Adrenal gland (tissue), 12 donors: Measurements from ENCODE around the gene KRTAP10-9. TPM values are rescaled to one million over a fixed set of nuclear protein-coding genes. Genes with fewer than 3 reads are reported as not detected.
A peak's percentile ranks its signal among the peaks of the same experiment; 100 is the strongest.
"Not testable (repeated sequence)": the region's sequence is repeated elsewhere in the genome, so short reads cannot be mapped to it uniquely, and the experiment has no call there.

Experiments
- DNase-seq, 7 donors: peaks; one replicate each; pipeline ENCODE4 v3.0.0-alpha.2; 2019 to 2020
- H3K27ac ChIP-seq, 5 donors: fragments of 200-600 bp; sonication (generic) in 4 of 5; 1 replicate in 3 of 5; 2 replicates in 2 of 5; pipeline versions ENCODE4 v1.5.1 to v1.8.0; 2016 to 2020; ENCODE audit warnings: mild to moderate bottlenecking in 1 of 5
- H3K27me3 ChIP-seq: fragments of 200-600 bp; 2 replicates; pipeline ENCODE4 v1.8.0; 2021
- H3K36me3 ChIP-seq, 2 donors: fragments of 200-600 bp; replicated peaks in 1 of 2; 1 replicate in 1 of 2; 2 replicates in 1 of 2; pipeline versions ENCODE4 v1.5.1 to v1.8.0; 2018 to 2022
- H3K4me1 ChIP-seq, 2 donors: fragments of 200-600 bp; replicated peaks in 1 of 2; 1 replicate in 1 of 2; 2 replicates in 1 of 2; pipeline versions ENCODE4 v1.5.1 to v1.8.0; 2018 to 2021
- H3K4me3 ChIP-seq, 4 donors: fragments of 200-600 bp; sonication (generic) in 3 of 4; one replicate each; pipeline ENCODE4 v1.5.1; 2016 to 2018
- H3K9me3 ChIP-seq, 3 donors: fragments of 200-600 bp; sonication (generic) in 1 of 3; replicated peaks in 1 of 3; 1 replicate in 2 of 3; 2 replicates in 1 of 3; pipeline versions ENCODE4 v1.5.1 to v1.8.0; 2016 to 2021
- POLR2A ChIP-seq, 2 donors: fragments of 450-650 bp; IDR thresholded peaks; one replicate each; pipeline ENCODE4 v1.6.1; 2017; ENCODE audit warnings: antibody characterized with exemption in 2 of 2, mild to moderate bottlenecking in 2 of 2, moderate library complexity in 1 of 2
- WGBS, 4 donors: extraction: QIAGEN DNeasy Blood & Tissue Kit in 2 of 4; methylation state at CpG; one replicate each; pipeline versions ENCODE4 v1.1.5 to v1.1.7; 2013 to 2017; 5-methylcytosine and 5-hydroxymethylcytosine counted together
- intact Hi-C, 2 donors: fragments of 100-400 bp; cut with DNase I; formaldehyde crosslinking; loops; one replicate each; pipeline versions ENCODE4 v1.14.1 to v1.15.0; 2022 to 2023
- polyA plus RNA-seq, 3 donors: library from polyadenylated mRNA; stranded (reverse); fragments of 200-250 nt in 2 of 3; fragments of 350-450 nt in 1 of 3; fragmentation: Illumina TruSeq in 1 of 3; extraction: RNeasy Lipid Tissue Mini Kit (QIAGEN cat#74804) in 1 of 3; gene quantifications; one replicate each; pipeline ENCODE4 v1.2.3, GENCODE V29; 2013 to 2014
- total RNA-seq, 9 donors: library from RNA; depleted of rRNA in 4 of 9; stranded (reverse); fragments of >200 nt in 4 of 9; fragments of 120-200 nt in 1 of 9; fragmentation: NEBNext Ultra II Directional in 1 of 9; extraction: Animal tissue kit (Norgen Biotek cat#: 25700) in 1 of 9; gene quantifications; one replicate each; pipeline versions ENCODE4 v1.1.0 to v1.2.4, GENCODE V29; 2013 to 2023
- TF ChIP-seq, protein P1 (sequence below), 6 experiments: fragments of 450-650 bp in 4 of 6; fragments of 200-600 bp in 2 of 6; sonication (generic) in 1 of 6; IDR thresholded peaks; 1 replicate in 5 of 6; 2 replicates in 1 of 6; pipeline versions ENCODE4 v1.5.1 to v1.8.0; 2016 to 2021; ENCODE audit warnings: antibody characterized with exemption in 6 of 6, mild to moderate bottlenecking in 2 of 6, moderate library complexity in 1 of 6
- donor health status: healthy with polysubstance abuse.
- donor health status: Bipolar disorder and iron deficiency.
- donor health status: DM: yes; HTN: yes; CAD: no.
- donor health status: DM: no; HTN: no; CAD: no.
- donor health status: DM: no; HTN: no; CAD: no.
- donor health status: DM: yes; HTN: yes; CAD: no.

The KRTAP10-9 gene
- total and polyA plus RNA-seq, 12 donors, result not detected

DNA sequence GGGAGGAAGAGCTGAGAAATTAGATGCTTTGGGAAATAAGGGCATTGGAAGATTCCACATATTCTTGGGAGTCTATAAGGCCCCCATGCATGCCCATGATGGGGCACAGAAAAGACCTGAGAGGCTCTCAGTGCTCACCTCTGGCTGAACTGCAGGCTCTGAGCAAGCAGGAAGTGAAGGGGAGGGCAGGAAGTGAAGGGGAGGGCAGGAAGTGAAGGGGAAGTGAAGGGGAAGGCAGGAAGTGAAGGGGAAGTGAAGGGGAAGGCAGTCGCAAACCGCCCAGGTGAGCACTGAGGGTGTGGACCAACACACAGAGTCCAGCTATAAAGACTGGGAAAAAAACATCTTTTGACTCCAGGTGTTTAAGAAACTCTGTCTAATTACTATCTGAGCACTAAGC is 3.5 kb downstream of the KRTAP10-9 start:
- no peaks in the 10 kb centered on the region for H3K36me3 ChIP-seq
- H3K27ac ChIP-seq, result no peak overlapping the region
- no peak overlapping the region for H3K4me3 ChIP-seq
- H3K27me3 ChIP-seq, result no peaks in the 10 kb centered on the region
- no peaks in the 10 kb centered on the region for H3K4me1 ChIP-seq
- TF ChIP-seq, protein P1, sequence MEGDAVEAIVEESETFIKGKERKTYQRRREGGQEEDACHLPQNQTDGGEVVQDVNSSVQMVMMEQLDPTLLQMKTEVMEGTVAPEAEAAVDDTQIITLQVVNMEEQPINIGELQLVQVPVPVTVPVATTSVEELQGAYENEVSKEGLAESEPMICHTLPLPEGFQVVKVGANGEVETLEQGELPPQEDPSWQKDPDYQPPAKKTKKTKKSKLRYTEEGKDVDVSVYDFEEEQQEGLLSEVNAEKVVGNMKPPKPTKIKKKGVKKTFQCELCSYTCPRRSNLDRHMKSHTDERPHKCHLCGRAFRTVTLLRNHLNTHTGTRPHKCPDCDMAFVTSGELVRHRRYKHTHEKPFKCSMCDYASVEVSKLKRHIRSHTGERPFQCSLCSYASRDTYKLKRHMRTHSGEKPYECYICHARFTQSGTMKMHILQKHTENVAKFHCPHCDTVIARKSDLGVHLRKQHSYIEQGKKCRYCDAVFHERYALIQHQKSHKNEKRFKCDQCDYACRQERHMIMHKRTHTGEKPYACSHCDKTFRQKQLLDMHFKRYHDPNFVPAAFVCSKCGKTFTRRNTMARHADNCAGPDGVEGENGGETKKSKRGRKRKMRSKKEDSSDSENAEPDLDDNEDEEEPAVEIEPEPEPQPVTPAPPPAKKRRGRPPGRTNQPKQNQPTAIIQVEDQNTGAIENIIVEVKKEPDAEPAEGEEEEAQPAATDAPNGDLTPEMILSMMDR (IDR thresholded peaks at IDR 0.05), result no peak
- TF ChIP-seq POLR2A (IDR thresholded peaks at IDR 0.05), result no peak
- intact Hi-C loops, result no loop called here
- 67 to 90% (median 81%) methylated on average over 2 of the region's 2 CpGs for WGBS, 4 donors
- DNase-seq, result no peak
- H3K9me3 ChIP-seq, result peaks cover 0 to 6% (median 0%) of the 10 kb centered on the region in 3 donors

DNA sequence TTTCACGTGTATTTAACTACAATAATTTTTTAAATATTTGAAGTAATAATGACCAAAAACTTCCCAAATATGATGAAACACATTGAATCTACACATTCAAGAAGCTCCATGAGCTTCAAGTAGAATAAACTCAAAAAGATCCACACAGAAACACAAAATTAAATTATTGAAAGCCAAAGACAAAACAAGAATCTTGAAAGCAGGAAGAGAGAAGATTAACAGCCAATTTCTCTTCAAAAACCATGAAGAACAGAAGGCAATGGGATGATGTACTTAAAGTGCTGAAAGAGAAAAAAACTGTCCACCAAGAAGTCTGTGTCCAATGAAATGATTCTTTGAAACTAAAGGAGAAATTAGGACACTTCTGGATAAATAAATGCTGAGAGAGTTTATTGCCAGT is 5.2 kb downstream of the KRTAP10-9 start:
- peaks cover 0 to 6% (median 0%) of the 10 kb centered on the region in 3 donors for H3K9me3 ChIP-seq
- H3K27me3 ChIP-seq, result no peaks in the 10 kb centered on the region
- no peaks in the 10 kb centered on the region for H3K4me1 ChIP-seq
- WGBS, 4 donors, result 71 to 82% (median 77%) methylated on average over 1 of the region's 1 CpG
- no peak for DNase-seq
- no peak overlapping the region for H3K4me3 ChIP-seq
- H3K27ac ChIP-seq, result no peak overlapping the region
- TF ChIP-seq POLR2A (IDR thresholded peaks at IDR 0.05), result no peak
- TF ChIP-seq, protein P1 (IDR thresholded peaks at IDR 0.05), result no peak
- H3K36me3 ChIP-seq, result no peaks in the 10 kb centered on the region
- intact Hi-C loops, result no loop called here

DNA sequence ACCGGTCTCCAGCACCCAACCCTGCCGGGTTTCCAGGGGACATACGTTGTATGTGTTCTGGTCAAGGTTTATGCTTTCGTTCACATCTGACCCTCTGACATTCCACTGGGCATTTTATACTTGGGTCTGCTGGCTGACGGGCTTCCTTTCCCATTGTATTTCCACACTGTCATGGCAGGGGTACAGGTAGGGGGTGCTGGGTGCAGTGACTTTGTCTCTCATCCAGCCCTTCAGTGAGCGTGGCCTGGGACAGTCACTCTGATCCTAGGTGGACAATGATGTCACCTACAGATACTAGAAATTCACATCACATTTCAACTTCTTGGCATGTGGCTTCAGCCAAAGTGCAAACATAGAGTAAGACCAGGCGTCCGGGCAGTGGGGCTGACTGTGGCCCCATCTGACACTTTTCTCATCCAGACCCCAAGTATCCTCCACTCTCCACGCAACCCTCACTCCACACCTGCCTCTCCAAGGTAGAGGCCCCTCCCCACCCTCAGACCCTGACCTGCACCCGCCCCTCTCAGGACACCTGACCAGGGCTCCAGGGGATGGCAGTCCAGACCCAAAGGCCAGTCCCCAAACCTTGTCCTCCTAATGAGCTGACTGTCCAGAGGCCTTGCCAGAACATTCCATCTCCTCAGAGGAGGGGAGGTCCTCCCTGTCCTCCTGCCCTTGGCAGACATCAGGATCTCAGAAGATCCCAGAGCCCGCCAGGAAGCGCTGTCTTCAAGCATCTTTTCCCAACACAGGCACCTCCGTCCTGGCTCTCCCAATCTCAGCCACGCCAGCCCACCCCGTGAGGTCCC is 9.5 kb downstream of the KRTAP10-9 start:
- H3K9me3 ChIP-seq, result peaks cover 0 to 4% (median 0%) of the 10 kb centered on the region in 3 donors
- H3K27ac ChIP-seq, result no peak overlapping the region
- intact Hi-C loops, result no loop called here
- WGBS, 4 donors, result 80 to 86% (median 82%) methylated on average over 12 to 15 of the region's 15 CpGs
- peak in 1 of 7 donors; percentile 27 for DNase-seq
- H3K4me3 ChIP-seq, result no peak overlapping the region
- TF ChIP-seq, protein P1 (IDR thresholded peaks at IDR 0.05), result no peak
- TF ChIP-seq POLR2A (IDR thresholded peaks at IDR 0.05), result no peak
- H3K27me3 ChIP-seq, result no peaks in the 10 kb centered on the region
- H3K4me1 ChIP-seq, result no peaks in the 10 kb centered on the region
- no peaks in the 10 kb centered on the region for H3K36me3 ChIP-seq

DNA sequence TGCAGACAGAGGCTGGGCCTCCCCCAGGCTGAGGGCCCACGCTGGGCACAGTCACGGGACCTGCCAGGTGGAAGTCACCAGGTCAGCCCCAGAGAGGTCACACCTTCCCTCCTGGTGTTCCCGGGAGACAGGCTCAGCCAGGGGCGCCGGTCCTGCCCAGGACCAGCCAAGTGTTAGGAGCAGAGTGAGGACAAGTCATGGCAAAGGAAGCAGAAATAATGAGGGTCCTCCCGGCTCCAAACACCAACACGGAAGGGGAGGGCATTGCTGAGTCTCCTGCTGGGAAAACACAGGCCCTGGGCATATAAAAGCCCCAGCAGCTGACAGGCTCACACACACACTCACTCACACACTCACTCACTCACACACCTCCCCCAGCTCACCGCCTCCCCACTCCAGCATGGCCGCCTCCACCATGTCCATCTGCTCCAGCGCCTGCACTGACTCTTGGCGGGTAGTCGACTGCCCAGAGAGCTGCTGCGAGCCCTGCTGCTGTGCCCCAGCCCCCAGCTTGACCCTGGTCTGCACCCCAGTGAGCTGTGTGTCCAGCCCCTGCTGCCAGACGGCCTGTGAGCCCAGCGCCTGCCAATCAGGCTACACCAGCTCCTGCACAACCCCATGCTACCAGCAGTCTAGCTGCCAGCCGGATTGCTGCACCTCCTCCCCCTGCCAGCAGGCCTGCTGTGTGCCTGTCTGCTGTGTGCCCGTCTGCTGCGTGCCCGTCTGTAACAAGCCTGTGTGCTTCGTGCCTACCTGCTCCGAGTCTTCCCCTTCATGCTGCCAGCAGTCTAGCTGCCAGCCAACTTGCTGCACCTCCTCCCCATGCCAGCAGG is 10.3 kb downstream of the KRTAP10-9 start, which contains the start of gene KRTAP10-10:
KRTAP10-10 (plus strand) TSS at position 339 of the 833 bp plus-strand sequence; CDS start at position 401, 62 bp downstream.
- TF ChIP-seq, protein P1 (IDR thresholded peaks at IDR 0.05), result no peak
- TF ChIP-seq POLR2A (IDR thresholded peaks at IDR 0.05), result no peak
- DNase-seq, result peak in 1 of 7 donors; percentile 11
- 22 to 56% (median 54%) methylated on average over 5 to 21 of the region's 21 CpGs for WGBS, 4 donors
- H3K9me3 ChIP-seq, result no peaks in the 10 kb centered on the region
- no peaks in the 10 kb centered on the region for H3K27me3 ChIP-seq
- no peaks in the 10 kb centered on the region for H3K36me3 ChIP-seq
- no peaks in the 10 kb centered on the region for H3K4me1 ChIP-seq
- H3K4me3 ChIP-seq, result no peak within 1 kb of the TSS
- intact Hi-C loops, result no loop called here
- no peak within 1 kb of the TSS for H3K27ac ChIP-seq

DNA sequence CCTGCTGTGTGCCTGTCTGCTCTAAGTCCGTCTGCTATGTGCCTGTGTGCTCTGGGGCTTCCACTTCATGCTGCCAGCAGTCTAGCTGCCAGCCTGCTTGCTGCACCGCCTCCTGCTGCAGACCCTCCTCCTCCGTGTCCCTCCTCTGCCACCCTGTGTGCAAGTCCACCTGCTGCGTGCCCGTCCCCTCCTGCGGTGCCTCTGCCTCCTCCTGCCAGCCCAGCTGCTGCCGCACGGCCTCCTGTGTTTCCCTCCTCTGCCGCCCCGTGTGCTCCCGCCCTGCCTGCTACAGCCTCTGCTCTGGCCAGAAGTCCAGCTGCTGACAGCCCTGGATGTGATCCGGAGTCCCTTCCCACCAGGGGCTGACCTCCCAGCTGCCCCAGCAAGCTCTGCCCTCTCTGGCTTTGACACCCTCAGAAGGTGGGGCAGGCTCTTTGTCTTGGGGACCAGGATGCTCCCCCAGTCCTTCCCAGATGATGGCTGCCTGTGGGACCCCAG is 11.0 kb downstream of the KRTAP10-9 start:
- H3K4me3 ChIP-seq, H3K9me3 ChIP-seq, H3K27me3 ChIP-seq, intact Hi-C loops, H3K27ac ChIP-seq, H3K4me1 ChIP-seq, H3K36me3 ChIP-seq: not testable (repeated sequence)
- 58 to 68% (median 60%) methylated on average over 6 to 11 of the region's 12 CpGs for WGBS, 4 donors
- peak in 1 of 7 donors; percentile 3 for DNase-seq

DNA sequence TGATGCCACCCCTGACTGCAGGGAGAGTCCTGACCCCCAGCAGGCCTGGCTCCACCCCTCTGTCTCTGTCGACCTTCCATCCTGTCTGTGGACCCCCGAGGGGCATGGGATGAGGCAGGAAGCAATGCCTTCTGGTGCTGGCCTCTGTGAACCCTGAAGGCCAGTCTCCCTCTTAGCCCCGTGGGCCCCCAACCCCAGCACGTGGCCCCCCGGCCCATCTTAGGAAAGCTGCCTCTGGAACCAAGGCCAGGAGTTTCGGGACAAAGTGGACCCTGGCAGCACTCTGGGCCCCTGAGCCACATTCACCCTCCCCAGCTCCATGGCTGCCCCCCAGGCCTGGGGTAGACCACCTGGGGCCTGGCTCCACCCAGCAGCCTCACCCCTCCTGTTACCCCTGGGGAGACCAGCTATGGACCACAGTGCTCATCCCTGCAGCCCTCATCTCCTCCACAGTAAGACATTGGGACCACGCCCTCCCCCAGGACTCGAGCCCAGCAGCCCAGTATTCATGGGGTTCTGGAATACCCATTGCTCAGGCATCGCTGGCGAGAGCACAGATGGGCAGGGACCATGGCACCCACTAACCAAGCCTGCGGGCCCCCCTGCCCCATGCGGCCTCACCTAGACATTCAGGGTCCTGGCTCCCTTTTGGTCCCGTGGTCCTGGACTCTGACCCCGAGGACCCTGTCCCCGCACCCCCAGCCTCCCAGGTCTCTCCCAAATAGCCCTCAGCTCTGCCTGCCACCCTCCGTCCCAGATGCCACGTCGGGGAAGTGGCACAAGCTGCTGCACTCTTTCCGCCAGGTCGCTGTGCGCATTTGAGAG is 11.8 kb downstream of the KRTAP10-9 start:
- H3K4me1 ChIP-seq, intact Hi-C loops, DNase-seq, H3K9me3 ChIP-seq, H3K27me3 ChIP-seq, H3K27ac ChIP-seq, H3K4me3 ChIP-seq, H3K36me3 ChIP-seq: not testable (repeated sequence)
- WGBS, 4 donors, result 67 to 79% (median 72%) methylated on average over 12 to 21 of the region's 21 CpGs; no CpG with 5 or more reads in 1 of the 4 donors
